Gastroesophageal sphincter (tissue), 4 donors: Measurements from ENCODE around the gene CYSLTR2. TPM values are rescaled to one million over a fixed set of nuclear protein-coding genes. Genes with fewer than 3 reads are reported as not detected.

Source experiments
- ATAC-seq: fragments of 150-250 bp; one replicate; pipeline ENCODE4 v1.9.1; 2016; ENCODE audit warnings: mild to moderate bottlenecking, moderate library complexity
- H3K27ac ChIP-seq, 4 donors: fragments of 200-600 bp; sonication (generic) in 3 of 4; 1 replicate in 3 of 4; 2 replicates in 1 of 4; pipeline ENCODE4 v1.5.1; 2016 to 2019
- H3K27me3 ChIP-seq: fragments of 200-600 bp; sonication (generic); one replicate; pipeline ENCODE4 v1.5.1; 2019
- H3K36me3 ChIP-seq, 2 donors: fragments of 200-600 bp; sonication (generic); one replicate each; pipeline ENCODE4 v1.5.1; 2019; ENCODE audit warnings: control low read depth in 1 of 2
- H3K4me1 ChIP-seq, 3 donors: fragments of 200-600 bp; sonication (generic); 1 replicate in 2 of 3; 2 replicates in 1 of 3; pipeline ENCODE4 v1.5.1; 2016 to 2019; ENCODE audit warnings: control low read depth in 2 of 3
- H3K4me3 ChIP-seq, 2 donors: fragments of 200-600 bp; sonication (generic); one replicate each; pipeline ENCODE4 v1.5.1; 2019; ENCODE audit warnings: mild to moderate bottlenecking in 1 of 2, moderate library complexity in 1 of 2
- H3K9me3 ChIP-seq, 3 donors: fragments of 200-600 bp; sonication (generic); one replicate each; pipeline ENCODE4 v1.5.1; 2017 to 2019; ENCODE audit warnings: control low read depth in 2 of 3
- EP300 ChIP-seq: sonication (generic); formaldehyde crosslinking; IDR thresholded peaks from one replicate; pipeline ENCODE4 v1.6.1; 2017; ENCODE audit warnings: antibody characterized with exemption, mild to moderate bottlenecking
- POLR2A ChIP-seq, 2 donors: fragments of 450-650 bp; IDR thresholded peaks; one replicate each; pipeline ENCODE4 v1.6.1; 2017; ENCODE audit warnings: antibody characterized with exemption in 2 of 2, mild to moderate bottlenecking in 2 of 2, moderate library complexity in 1 of 2
- POLR2AphosphoS5 ChIP-seq: sonication (generic); formaldehyde crosslinking; IDR thresholded peaks from one replicate; pipeline ENCODE4 v1.6.1; 2017; ENCODE audit warnings: antibody characterized with exemption
- WGBS, 2 donors: methylation state at CpG; one replicate each; pipeline ENCODE4 v1.1.5; 2018; ENCODE audit warnings: low coverage in 1 of 2; 5-methylcytosine and 5-hydroxymethylcytosine counted together
- total RNA-seq, 4 donors: library from RNA; depleted of rRNA; stranded (reverse); fragments of >200 nt; gene quantifications; one replicate each; pipeline ENCODE4 v1.1.0, GENCODE V29; 2016
- TF ChIP-seq, protein P1 (sequence below), 4 experiments: fragments of 200-600 bp in 2 of 4; fragments of 450-650 bp in 2 of 4; sonication (generic) in 1 of 4; IDR thresholded peaks; one replicate each; pipeline ENCODE4 v1.5.1; 2017 to 2019; ENCODE audit warnings: antibody characterized with exemption in 4 of 4, mild to moderate bottlenecking in 2 of 4, moderate library complexity in 2 of 4

The CYSLTR2 gene
- total RNA-seq, 4 donors from 2014 or later: 0.16 to 2.2 (median 0.30) TPM

DNA sequence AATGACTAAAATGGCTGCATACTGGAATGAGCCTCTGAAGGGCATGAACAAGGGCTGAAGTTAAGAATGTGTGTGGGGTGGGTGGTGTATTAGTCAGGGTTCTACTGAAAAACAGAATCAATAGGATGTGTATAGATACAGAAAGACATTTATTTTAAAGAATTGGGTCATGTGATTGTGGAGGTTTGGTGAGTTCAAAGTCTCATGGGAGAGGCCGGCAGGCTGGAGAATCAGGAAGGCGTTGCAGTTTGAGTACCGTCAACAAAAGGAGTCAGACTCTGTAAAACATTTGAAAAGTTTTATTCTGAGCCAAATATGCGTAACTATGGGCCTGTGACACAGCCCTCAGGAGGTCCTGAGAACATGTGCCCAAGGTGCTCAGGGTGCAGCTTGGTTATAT, 24.5 kb upstream of the CYSLTR2 start:
- Histone ChIP-seq H3K27ac (no peak overlapping the region), H3K27me3 (no peaks in the 10 kb centered on the region), H3K36me3 (no peaks in the 10 kb centered on the region), H3K9me3 (peaks cover 0 to 3% (median 0%) of the 10 kb centered on the region in 3 donors), H3K4me1 (peaks cover 0 to 16% (median 5%) of the 10 kb centered on the region in 3 donors), H3K4me3 (no peak overlapping the region)
- no peak for TF ChIP-seq POLR2AphosphoS5
- no peak for TF ChIP-seq EP300
- no peak for TF ChIP-seq POLR2A (IDR thresholded peaks at IDR 0.05)
- TF ChIP-seq, protein P1, sequence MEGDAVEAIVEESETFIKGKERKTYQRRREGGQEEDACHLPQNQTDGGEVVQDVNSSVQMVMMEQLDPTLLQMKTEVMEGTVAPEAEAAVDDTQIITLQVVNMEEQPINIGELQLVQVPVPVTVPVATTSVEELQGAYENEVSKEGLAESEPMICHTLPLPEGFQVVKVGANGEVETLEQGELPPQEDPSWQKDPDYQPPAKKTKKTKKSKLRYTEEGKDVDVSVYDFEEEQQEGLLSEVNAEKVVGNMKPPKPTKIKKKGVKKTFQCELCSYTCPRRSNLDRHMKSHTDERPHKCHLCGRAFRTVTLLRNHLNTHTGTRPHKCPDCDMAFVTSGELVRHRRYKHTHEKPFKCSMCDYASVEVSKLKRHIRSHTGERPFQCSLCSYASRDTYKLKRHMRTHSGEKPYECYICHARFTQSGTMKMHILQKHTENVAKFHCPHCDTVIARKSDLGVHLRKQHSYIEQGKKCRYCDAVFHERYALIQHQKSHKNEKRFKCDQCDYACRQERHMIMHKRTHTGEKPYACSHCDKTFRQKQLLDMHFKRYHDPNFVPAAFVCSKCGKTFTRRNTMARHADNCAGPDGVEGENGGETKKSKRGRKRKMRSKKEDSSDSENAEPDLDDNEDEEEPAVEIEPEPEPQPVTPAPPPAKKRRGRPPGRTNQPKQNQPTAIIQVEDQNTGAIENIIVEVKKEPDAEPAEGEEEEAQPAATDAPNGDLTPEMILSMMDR (IDR thresholded peaks at IDR 0.05): no peak
- 90 to 100% methylated on average over 4 of the region's 4 CpGs for whole genome bisulfite sequencing, 2 donors
- ATAC-seq: no peak

DNA sequence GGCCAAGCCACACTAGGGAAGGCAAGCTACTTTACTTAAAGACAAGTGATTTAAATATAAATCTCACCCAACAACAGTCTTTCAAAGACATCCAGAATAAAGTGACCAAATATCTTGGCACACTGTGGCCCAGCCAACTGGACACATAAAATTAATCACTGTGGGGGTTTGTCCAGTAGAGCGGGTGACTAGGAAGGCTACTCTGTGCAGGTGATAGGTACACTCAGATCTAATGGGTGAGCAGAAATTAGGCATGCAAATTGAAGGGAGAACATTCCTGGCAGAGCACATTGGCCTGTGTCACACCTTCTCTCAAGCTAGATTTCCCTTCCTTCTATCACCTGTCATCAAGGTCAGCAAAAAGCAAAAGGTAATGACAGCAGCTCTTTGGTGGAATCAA, 23.4 kb upstream of the CYSLTR2 start:
- 100% methylated on average over 1 of the region's 1 CpG; no CpG with 5 or more reads in 1 of the 2 donors for WGBS, 2 donors
- TF ChIP-seq POLR2A (IDR thresholded peaks at IDR 0.05) (no peak), EP300 (no peak)
- TF ChIP-seq, protein P1 (IDR thresholded peaks at IDR 0.05): no peak
- no peak for ATAC-seq
- no peak overlapping the region for H3K27ac ChIP-seq
- no peaks in the 10 kb centered on the region for H3K36me3 ChIP-seq
- H3K4me1 ChIP-seq: peaks cover 0 to 16% (median 5%) of the 10 kb centered on the region in 3 donors
- H3K4me3 ChIP-seq: no peak overlapping the region
- no peaks in the 10 kb centered on the region for H3K27me3 ChIP-seq
- peaks cover 0 to 14% (median 0%) of the 10 kb centered on the region in 3 donors for H3K9me3 ChIP-seq

DNA sequence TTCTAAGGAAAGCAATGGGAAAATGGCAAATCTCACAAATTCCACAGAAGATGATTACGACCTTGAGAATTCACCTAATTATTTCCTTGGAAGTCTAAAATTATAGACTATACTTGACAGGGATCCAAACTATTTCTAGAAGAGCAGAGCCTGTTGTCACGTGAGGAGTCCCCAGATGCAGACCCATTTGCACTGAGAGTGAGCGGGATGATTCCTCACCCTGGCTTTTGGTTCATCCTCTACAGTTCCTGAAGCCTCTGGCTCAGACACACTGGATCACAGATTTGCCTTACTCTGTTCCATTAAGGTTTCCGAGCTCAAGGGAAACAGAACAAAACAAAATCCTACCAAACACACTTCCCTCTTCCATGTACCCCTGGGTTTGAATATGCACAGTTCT, 23.0 kb upstream of the CYSLTR2 start:
- Histone ChIP-seq H3K4me3 (no peak overlapping the region), H3K27ac (peak overlapping the region in 2 of 4 donors; percentile 17), H3K27me3 (no peaks in the 10 kb centered on the region), H3K36me3 (no peaks in the 10 kb centered on the region), H3K9me3 (peaks cover 0 to 18% (median 0%) of the 10 kb centered on the region in 3 donors), H3K4me1 (peaks cover 0 to 16% (median 5%) of the 10 kb centered on the region in 3 donors)
- 43 to 44% methylated on average over 2 to 4 of the region's 4 CpGs for WGBS, 2 donors
- no peak for TF ChIP-seq EP300
- no peak for TF ChIP-seq POLR2A (IDR thresholded peaks at IDR 0.05)
- TF ChIP-seq, protein P1 (IDR thresholded peaks at IDR 0.05): no peak
- no peak for TF ChIP-seq POLR2AphosphoS5
- no peak for ATAC-seq

- no peaks in the 10 kb centered on the region for H3K27me3 ChIP-seq
Observed at GRCh38 chr13:48631441-48631840, 22.3 kb upstream of the CYSLTR2 start.

DNA sequence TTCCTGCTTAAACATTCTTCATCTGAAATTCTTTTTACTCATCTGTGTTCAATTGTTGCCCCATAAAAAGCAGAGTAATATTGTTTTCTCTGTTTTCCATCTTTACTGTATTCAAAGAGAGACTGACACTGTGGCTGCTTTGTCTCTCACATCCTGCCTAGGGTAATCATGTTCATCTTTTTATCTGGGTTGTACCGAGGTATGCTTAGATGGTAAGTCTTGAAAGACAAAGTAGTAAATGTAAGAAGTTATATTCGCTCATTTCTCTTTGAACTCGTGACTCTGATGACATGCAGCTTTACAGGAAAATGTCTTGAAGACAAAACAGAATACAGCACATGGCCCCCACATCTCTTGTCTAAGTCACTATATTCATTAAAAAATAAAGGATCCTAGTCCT, 20.0 kb upstream of the CYSLTR2 start:
- H3K27ac ChIP-seq: no peak overlapping the region
- no peak overlapping the region for H3K4me3 ChIP-seq
- no peaks in the 10 kb centered on the region for H3K36me3 ChIP-seq
- TF ChIP-seq POLR2A (IDR thresholded peaks at IDR 0.05) (no peak), POLR2AphosphoS5 (no peak), EP300 (no peak)
- TF ChIP-seq, protein P1 (IDR thresholded peaks at IDR 0.05): no peak
- H3K9me3 ChIP-seq: peaks cover 0 to 30% (median 0%) of the 10 kb centered on the region in 3 donors
- H3K4me1 ChIP-seq: peaks cover 0 to 16% (median 5%) of the 10 kb centered on the region in 3 donors
- ATAC-seq: no peak
- WGBS, 2 donors: 62 to 100% methylated on average over 3 of the region's 3 CpGs
- H3K27me3 ChIP-seq: no peaks in the 10 kb centered on the region

More at GRCh38 chr13:48631441-48631840, 22.3 kb upstream of the CYSLTR2 start:
- Histone ChIP-seq H3K4me3 (no peak overlapping the region), H3K36me3 (no peaks in the 10 kb centered on the region), H3K4me1 (peaks cover 0 to 16% (median 5%) of the 10 kb centered on the region in 3 donors), H3K9me3 (peaks cover 0 to 25% (median 0%) of the 10 kb centered on the region in 3 donors), H3K27ac (peak overlapping the region in 3 of 4 donors; percentile 17 to 25 (median 17))
- no peak for ATAC-seq
- TF ChIP-seq EP300 (no peak), POLR2A (IDR thresholded peaks at IDR 0.05) (no peak), POLR2AphosphoS5 (no peak)
- TF ChIP-seq, protein P1 (IDR thresholded peaks at IDR 0.05): no peak
- 35 to 54% methylated on average over 1 of the region's 1 CpG for WGBS, 2 donors
